Cardiac muscle cell (in vitro differentiated cells and primary cell): ENCODE data around the gene NEO1. TPM values are rescaled to one million over a fixed set of nuclear protein-coding genes. Genes with fewer than 3 reads are reported as not detected.

ENCODE experiments used
- DNase-seq, 2 donors: peaks; one replicate each; pipeline versions ENCODE4 v3.0.0 to v3.0.0-alpha.2; 2010 to 2017; ENCODE audit warnings: low read depth in 1 of 2, low spot score in 1 of 2
- H3K27ac ChIP-seq: fragments of 200-600 bp; sonication (generic); 2 replicates; pipeline ENCODE4 v1.5.1; 2016
- H3K27me3 ChIP-seq: fragments of 200-600 bp; sonication (generic); 2 replicates; pipeline ENCODE4 v1.6.0; 2016; ENCODE audit warnings: control low read depth
- H3K36me3 ChIP-seq: fragments of 200-600 bp; sonication (generic); 2 replicates; pipeline ENCODE4 v1.5.1; 2016; ENCODE audit warnings: control low read depth
- H3K4me1 ChIP-seq: fragments of 200-600 bp; sonication (generic); 2 replicates; pipeline ENCODE4 v1.8.1; 2017; ENCODE audit warnings: low read depth, mild to moderate bottlenecking, mixed run types
- H3K4me3 ChIP-seq: fragments of 200-600 bp; sonication (generic); 2 replicates; pipeline ENCODE4 v1.5.1; 2016; ENCODE audit warnings: mild to moderate bottlenecking
- H3K9me3 ChIP-seq: fragments of 200-600 bp; sonication (generic); 2 replicates; pipeline ENCODE4 v1.5.1; 2017; ENCODE audit warnings: low read depth, mild to moderate bottlenecking, control low read depth
- polyA plus RNA-seq: library from polyadenylated mRNA; unstranded; fragments of >200 nt; fragmentation: Nextera tagmentation; extraction: Ambion mirVana; gene quantifications from 2 replicates; pipeline ENCODE4 v1.2.1, GENCODE V29; 2016
- total RNA-seq: library from RNA; depleted of rRNA; stranded (reverse); fragments of >200 nt; gene quantifications from 2 replicates; pipeline ENCODE4 v1.2.3, GENCODE V29; 2016
- TF ChIP-seq, protein P1 (sequence below): IDR thresholded peaks from 2 replicates; pipeline ENCODE4 v1.5.1; 2012; ENCODE audit warnings: low read depth, mild to moderate bottlenecking, low read length

Gene NEO1
- total and polyA plus RNA-seq, 2 experiments from 2014 or later: 12.9 to 37.4 TPM

DNA sequence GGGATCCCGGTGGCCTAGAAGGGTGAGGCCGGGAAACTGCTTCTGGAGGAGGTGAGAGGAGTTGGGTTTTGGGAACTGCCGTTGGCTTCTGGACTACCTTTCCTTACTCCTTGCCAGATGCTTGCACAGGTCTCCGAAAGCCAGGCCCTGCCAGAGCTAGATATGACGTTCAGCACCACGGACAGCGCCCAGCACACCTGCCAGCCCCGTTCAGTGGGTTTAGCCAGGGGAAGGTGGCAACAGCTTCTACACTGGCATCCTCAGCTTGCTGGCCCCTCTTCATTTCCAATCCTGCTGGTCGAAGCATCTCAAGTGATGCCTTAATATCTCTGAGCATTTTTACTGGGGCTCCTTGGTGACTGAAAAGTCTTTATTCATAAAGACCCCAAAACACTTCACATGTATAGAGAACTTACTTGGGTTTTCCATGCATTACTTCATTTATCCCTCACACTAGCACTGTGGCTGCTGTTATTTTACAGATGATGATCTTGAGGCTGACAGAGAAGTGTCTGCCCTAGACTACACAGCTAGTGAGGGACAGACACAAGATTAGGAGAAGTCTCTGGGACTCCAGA is 294.6 kb downstream of the NEO1 start:
- Histone ChIP-seq H3K27ac (no peak overlapping the region), H3K9me3 (no peaks in the 10 kb centered on the region), H3K4me3 (no peak overlapping the region), H3K27me3 (no peaks in the 10 kb centered on the region), H3K36me3 (peaks cover 19% of the 10 kb centered on the region), H3K4me1 (peaks cover 42% of the 10 kb centered on the region)
- DNase-seq: peak; percentile 50 to 92
- TF ChIP-seq, protein P1, sequence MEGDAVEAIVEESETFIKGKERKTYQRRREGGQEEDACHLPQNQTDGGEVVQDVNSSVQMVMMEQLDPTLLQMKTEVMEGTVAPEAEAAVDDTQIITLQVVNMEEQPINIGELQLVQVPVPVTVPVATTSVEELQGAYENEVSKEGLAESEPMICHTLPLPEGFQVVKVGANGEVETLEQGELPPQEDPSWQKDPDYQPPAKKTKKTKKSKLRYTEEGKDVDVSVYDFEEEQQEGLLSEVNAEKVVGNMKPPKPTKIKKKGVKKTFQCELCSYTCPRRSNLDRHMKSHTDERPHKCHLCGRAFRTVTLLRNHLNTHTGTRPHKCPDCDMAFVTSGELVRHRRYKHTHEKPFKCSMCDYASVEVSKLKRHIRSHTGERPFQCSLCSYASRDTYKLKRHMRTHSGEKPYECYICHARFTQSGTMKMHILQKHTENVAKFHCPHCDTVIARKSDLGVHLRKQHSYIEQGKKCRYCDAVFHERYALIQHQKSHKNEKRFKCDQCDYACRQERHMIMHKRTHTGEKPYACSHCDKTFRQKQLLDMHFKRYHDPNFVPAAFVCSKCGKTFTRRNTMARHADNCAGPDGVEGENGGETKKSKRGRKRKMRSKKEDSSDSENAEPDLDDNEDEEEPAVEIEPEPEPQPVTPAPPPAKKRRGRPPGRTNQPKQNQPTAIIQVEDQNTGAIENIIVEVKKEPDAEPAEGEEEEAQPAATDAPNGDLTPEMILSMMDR: no peak

DNA sequence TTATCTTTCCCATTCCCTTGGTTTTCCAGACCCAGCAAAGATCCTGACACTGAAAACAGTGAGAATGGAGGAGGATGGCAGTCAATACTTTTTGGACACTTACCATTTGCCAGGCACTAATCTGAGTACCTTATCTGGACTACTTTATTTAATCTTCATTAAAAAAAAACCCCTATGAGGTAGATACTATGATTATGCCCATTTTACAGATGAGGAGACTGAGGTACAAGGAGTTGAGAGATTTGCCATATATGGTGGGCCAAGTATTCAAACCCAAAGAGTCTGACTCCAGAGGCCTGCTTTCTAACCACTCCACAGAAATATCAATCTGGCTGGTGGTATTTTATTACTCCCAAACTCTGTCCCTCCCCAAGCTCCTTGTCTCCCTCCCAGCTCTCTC is 296.9 kb downstream of the NEO1 start:
- H3K36me3 ChIP-seq: no peaks in the 10 kb centered on the region
- H3K4me3 ChIP-seq: no peak overlapping the region
- no peak overlapping the region for H3K27ac ChIP-seq
- no peak for DNase-seq
- TF ChIP-seq, protein P1: no peak
- H3K27me3 ChIP-seq: no peaks in the 10 kb centered on the region
- peaks cover 60% of the 10 kb centered on the region for H3K4me1 ChIP-seq
- no peaks in the 10 kb centered on the region for H3K9me3 ChIP-seq

DNA sequence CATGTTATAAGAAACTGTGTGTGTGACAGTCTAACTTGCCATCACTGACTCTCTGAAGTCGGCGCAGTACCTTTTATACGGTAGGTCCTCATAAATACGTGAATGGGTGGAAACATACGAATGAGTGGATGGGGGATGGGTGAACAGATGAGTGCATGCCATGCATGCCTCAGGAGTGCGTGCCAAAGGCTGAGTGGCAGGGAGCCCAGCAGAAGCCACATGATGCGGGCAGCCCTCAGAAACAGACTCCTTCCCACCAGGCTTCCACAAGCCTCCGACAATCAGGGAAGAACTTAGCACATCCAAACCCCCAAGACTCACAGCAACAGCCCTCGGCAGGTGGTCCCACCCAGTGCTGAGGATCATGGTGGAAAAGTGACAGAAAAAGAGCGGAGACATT is 299.8 kb downstream of the NEO1 start:
- Histone ChIP-seq H3K4me3 (no peak overlapping the region), H3K27ac (peak overlapping the region; percentile 10), H3K36me3 (peaks cover 4% of the 10 kb centered on the region), H3K9me3 (no peaks in the 10 kb centered on the region), H3K4me1 (peaks cover 61% of the 10 kb centered on the region), H3K27me3 (no peaks in the 10 kb centered on the region)
- TF ChIP-seq, protein P1: no peak
- DNase-seq: no peak

DNA sequence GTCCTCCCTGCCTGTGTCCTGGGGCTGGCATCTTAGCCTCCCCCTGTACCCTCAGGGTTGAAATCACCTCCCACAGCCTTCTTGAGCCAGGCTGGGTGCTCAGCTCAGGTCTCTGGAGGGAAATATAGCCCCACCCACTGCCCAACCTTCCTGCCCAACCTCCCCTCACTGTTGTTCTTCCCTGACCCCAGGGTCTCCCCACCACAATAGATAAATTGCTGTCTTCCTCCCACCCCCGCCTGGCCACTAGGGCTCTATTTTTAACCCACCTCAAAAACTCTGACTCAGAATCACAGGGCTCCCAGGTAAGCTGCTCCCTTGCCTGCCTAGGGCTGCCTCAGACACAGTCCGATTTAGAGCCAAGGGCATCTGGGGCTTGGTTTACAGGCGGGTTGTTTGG is 301.5 kb downstream of the NEO1 start:
- Histone ChIP-seq H3K27me3 (no peaks in the 10 kb centered on the region), H3K9me3 (no peaks in the 10 kb centered on the region), H3K4me1 (peaks cover 74% of the 10 kb centered on the region), H3K27ac (peak overlapping the region; percentile 40), H3K4me3 (no peak overlapping the region), H3K36me3 (peaks cover 4% of the 10 kb centered on the region)
- TF ChIP-seq, protein P1: no peak
- DNase-seq: no peak

DNA sequence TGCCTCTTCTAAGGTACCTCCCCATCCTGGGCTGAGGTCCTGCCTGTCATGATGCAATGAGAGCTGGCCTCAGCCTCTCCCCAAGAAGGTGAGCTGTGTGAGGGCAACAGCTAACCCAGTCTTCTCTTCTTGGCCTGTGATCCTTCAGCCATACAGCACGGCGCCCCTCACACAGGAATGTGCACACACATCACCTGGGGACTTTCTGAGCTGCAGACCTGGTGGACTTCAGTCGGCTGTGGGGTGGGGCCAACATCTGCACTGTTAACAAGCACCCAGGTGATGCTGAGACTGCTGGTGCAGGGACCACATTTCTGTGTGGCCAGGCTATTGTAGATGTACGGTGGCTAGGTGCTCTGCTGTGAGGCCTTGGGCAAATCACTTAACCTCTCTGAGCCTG is 302.0 kb downstream of the NEO1 start:
- Histone ChIP-seq H3K27ac (no peak overlapping the region), H3K36me3 (peaks cover 4% of the 10 kb centered on the region), H3K27me3 (no peaks in the 10 kb centered on the region), H3K4me3 (no peak overlapping the region), H3K4me1 (peaks cover 79% of the 10 kb centered on the region), H3K9me3 (no peaks in the 10 kb centered on the region)
- TF ChIP-seq, protein P1: no peak
- no peak for DNase-seq
